HG02970 (cell line): ENCODE measurements around the gene FUZ.

Experiments
- ATAC-seq: cut with Tn5 transposase; IDR thresholded peaks from one replicate; pipeline ENCODE4 v1.9.1; 2021; ENCODE audit warnings: mild to moderate bottlenecking, moderate library complexity, moderate number of reproducible peaks; ENCODE audit not compliant: unreplicated experiment, low FRiP score

Gene FUZ, protein sequence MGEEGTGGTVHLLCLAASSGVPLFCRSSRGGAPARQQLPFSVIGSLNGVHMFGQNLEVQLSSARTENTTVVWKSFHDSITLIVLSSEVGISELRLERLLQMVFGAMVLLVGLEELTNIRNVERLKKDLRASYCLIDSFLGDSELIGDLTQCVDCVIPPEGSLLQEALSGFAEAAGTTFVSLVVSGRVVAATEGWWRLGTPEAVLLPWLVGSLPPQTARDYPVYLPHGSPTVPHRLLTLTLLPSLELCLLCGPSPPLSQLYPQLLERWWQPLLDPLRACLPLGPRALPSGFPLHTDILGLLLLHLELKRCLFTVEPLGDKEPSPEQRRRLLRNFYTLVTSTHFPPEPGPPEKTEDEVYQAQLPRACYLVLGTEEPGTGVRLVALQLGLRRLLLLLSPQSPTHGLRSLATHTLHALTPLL

DNA sequence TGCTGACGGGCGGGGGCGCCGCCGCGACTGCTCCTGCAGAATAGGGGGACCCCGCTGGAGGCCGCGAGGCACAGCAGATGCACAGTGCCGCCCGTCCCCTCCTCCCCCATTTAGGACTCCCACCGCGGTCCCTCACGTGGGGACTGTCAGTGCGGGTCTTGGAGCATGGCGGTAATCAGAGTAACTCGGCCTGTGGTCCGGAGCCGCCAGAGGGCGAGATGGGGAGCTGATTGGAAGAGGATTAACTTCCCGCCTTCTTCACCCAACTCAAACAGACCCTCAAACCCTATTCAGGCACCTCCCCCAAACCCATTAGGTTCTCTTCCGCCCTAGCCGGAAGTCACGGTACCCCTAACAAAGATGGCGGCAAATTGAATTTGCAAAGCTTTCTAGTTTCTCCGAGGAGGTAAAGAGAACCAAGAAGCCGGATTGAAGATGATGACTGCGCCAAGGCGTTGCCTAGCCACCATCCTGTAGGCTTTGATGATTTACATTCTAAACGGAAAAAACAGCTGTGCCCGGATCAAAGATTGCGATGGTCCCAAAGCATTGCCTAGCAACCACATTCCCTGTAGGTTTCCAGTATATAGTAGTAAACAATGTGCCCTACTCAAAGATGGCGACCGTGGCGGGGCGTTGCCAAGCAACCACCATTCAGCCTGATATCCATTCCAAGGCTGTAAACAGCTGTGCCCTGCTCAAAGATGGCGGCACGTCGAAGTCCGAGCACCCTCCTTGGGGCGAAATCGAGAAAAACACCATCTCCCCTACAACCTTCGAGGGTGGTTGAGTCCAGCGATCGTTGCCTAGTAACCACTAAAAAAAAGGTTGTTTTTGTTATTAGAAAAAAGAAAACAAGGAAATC, at the start of gene FUZ:
TSS of gene FUZ (minus strand) at position 296 of the 865 bp plus-strand sequence. CDS start at position 110, 186 bp downstream.
- ATAC-seq, result no peak

DNA sequence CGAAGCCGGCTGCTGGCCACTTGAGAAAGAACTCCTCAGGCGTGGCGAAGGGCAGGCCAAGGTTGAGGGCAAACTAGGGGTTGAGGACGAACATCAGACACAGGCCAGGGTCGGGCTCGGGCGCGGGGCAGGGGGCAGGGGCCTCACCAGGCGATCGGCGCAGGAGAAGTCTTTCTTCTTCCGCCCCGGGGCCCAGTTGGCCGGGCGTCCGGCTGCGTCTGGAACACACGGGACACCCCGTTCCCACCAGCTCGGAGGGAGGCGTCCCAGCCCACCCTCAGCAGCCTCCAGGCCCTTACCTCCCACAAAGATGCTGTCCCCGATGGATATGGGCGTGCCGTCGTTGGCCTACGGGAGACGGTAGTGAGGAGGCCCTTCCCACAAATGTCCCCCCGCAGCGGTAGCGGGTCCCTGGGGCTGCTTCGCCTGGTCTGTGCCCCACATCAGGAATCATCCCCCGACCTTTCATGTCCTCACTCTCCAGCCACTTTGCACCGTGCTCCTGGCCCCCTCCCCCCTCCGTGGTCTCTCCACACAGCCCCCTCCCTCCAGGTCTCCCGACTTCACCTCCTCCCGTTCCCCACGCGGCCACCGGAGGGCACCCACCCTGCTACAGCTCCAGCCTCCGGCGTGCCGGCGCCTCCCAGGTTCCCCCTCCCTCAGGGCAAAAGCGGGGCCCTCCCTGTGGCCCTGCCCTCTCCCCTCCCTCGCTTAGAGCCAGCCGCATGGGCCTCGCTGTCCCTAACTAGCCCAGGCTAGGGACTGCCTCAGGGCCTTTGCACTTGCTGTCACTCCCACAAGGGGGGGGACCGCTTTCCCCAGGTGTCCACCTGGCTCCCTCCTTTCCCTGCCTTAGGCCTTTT, 49.5 kb upstream of the FUZ start:
- ATAC-seq, result no peak

DNA sequence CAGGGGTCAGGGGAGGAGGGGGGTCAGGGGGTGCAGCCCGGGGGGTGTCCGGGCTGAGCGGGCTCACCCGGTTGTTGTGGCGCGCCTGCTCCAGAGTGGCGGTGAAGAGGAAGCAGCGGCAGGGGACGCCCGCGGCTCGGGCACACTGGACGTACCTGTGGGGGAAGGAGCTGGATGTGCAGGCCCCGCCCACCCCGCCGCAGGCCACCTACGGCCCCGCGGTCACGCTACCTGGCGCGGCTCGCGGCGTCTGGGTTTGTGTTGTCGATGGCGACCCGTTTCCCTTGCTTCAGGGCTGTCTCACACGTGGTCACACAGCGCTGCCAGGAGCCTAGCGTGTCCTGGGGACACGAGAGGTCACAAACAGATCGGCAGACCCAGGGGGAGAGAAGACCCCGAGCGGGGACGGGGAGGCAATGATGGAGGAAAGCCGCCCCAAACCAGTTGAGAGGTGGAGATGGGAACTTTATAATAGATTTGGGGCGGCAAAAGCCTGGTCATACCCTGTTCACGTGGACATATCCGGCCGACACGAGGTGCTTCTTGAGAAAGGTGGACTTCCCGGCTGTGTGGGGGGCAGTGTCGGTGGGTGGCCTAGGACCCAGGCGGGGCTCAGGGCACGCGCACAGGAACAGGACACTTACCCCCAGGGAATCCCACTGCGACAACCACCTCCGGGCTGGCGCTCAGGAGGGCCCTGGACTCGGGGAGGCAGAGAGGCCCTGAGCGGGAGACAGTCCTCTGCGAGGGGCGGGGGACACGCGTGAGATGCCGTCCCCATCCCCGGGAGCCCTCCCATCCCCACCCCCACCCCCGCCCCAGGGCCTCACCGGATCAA, 48.7 kb upstream of the FUZ start:
- ATAC-seq, result no peak

DNA sequence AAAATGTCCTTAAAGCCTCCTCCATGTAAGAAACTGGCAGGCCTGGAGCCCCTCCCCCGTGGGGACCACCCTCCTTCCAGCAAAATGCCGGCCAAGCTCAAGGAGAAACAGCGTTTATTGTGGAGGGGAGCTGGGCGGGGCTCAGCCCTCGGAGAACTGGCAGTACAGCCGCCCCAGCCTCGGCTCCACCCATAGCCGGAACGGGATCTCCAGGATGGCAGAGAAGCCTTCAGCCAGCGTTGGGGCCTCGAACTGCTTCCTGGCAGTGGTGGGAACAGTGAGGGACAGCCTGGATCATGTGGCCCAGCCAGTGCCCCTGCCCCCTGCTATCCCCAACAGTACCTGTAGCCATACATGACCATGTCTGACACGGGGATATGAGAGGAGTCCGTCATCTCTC, 48.0 kb upstream of the FUZ start:
- no peak for ATAC-seq

DNA sequence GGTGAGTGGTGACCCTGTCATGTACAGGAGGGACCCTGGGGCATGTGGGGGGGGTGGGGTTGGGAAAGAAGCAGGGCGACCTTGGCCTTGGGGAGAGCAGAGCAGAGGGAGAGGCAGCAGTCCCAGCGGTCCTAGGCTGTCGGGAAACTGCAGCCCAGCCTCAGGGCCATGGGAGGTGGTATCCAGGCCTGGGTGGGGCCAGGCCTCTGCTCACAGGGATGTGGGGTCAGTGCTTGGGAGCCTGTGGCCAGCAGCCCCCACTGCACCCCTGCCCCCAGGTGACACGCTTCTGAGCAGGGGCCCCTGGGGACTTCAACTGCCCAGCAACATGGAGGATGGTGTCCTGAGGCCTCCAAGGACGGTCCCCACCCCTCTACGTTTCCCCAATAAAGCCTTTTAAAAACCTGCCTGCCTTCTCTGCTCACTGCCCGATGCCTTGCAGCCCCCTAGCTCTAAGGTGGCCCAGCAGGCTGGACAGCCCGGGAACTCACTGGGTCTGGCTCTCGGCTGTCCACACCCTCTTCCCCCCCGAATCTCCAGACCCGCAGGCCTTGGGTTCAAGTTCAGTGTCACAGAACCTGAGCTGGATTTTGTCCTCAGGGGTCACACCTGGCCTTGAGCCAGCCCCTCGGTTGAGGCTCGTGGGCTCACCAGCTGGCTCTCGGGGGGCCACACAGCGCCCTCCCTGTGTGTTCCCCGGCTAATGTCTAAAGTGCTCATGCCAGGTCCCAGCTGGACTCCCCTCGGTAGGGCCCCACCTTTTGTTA, 47.4 kb upstream of the FUZ start:
- ATAC-seq, result no peak

DNA sequence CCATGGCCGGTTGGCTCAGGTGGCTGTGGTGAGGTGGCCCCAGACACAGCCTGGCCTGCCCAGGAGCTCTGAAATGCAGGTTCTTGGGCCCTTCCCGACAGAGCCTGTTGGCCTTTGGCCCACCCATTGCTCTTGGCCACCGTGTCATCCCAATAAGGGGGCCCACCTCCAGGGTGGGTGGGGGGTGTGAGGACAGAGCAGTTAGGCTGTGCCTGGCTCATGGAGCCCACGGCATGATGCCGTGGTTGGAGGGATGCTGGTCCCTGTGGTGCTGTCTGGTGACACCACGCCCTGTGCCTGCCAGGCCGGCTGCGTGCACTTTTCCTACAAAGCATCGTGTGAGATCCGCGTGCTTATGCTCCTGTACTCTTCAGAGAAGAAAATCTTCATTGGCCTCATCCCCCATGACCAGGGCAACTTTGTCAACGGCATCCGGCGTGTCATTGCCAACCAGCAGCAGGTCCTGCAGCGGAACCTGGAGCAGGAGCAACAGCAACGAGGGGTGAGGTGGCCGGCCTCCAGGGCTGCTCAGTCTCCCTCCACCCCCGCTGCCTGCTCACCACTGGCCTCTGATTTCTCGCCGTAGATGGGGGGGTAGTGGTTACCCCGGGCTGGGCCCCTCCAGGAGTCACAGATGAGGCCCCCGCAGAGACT, 46.7 kb upstream of the FUZ start:
- no peak for ATAC-seq

DNA sequence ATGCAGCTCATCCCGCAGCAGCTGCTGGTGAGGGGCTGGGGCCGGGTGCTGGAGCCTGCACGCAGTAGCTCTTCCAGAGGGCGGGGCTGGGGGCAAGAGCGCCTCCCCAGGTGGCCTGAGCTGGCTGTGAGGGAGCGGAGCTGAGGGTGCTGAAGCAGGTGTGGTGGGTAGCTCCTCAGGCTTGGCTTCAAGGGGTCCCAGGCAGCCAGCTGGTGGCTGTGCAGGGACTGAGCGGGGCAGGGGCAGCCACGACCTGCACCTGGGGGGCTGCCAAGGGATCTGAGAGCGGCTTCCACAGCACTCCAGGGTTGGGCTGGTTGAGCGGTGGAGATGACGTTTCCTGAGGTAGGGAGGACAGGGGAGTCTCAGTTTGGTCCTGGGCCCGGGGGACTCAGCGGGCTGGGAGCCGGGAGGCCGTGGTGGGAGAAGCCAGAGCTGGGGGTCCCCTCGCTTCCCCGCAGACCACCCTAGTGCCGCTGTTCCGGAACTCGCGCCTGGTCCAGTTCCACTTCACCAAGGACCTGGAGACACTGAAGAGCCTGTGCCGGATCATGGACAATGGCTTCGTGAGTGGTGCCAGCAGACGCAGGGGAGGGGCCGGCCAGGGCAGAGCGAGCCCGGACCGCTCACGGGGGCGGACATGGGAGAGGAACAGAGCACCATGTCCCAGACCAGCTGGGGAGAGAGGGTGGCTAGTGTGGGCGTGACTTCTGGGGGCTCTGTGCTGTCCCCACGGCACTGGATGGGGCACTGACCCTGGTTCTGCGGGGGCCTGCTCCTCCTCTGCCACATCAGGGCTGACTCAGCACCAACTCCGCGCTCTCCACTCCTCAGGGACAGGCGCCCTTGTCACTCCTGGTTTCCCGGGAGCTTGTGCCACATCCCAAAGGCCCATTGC, 45.2 kb upstream of the FUZ start:
- ATAC-seq, result no peak

DNA sequence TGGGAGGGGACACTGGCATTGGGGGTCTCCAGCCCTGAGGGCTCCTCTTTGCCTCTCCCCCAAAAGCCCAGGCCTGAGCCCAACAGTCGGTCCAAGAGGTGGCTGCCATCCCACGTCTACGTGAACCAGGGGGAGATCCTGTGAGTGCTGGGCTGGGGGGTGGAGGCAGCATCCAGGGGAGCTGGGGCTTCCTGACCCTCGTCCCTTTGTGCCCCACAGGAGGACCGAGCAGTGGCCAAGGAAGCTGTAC, 44.7 kb upstream of the FUZ start:
- no peak for ATAC-seq

DNA sequence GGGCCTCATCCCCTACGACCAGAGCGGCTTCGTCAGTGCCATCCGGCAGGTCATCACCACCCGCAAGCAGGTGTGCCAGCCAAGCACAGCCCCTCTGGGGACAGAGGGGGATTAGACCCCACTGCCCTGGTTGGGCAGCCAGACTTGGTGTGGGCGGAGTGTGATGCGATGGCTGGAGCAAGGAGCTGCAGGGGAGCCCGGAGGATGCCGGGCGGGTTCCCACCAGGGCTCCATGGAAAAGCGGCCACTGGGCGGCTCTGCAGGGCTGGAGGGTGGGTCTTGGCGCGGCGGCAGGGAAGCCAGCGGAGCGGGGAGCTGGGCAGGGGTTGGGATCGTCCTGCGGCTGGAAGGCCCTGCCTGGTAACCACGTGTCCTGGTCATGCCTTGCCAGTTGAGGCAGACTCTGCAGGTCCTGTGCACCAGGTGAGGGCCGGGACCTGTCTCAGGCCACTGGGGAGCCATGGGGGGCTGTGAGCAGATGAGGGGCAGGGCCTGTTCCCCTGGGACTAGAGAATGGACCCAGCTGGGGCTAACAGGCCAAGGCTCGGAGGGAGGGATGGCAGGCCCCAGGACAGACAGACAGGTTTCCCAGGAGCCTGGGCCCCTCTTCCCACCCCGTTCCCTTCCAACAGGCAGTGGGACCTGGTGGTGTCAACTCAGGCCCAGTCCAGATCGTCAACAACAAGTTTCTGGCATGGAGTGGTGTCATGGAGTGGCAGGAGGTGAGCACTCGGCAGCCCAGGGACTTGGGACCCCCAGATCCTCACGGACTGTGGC, 44.2 kb upstream of the FUZ start:
- no peak for ATAC-seq

DNA sequence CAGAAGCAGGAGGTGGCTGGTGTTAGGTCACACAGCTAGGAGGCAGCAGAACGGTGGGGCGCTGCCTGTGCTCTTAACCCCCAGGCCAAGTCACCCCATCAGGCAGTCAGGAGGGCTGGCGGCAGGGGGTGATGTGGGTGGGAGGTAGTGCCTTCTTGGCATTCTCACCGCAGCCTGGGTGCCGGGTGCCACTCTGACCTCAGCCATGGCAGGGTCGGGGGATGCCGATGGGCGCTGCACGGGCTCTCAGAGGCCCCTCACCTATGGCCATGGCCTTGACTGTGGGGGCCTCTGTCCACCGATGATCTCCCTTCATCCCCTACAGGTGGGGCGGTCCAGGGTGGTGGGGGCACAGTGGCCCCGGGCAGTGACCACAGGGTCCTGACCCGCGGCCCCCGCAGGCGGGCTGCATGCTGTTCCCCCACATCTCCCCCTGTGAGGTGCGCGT, 43.5 kb upstream of the FUZ start:
- ATAC-seq, result no peak

DNA sequence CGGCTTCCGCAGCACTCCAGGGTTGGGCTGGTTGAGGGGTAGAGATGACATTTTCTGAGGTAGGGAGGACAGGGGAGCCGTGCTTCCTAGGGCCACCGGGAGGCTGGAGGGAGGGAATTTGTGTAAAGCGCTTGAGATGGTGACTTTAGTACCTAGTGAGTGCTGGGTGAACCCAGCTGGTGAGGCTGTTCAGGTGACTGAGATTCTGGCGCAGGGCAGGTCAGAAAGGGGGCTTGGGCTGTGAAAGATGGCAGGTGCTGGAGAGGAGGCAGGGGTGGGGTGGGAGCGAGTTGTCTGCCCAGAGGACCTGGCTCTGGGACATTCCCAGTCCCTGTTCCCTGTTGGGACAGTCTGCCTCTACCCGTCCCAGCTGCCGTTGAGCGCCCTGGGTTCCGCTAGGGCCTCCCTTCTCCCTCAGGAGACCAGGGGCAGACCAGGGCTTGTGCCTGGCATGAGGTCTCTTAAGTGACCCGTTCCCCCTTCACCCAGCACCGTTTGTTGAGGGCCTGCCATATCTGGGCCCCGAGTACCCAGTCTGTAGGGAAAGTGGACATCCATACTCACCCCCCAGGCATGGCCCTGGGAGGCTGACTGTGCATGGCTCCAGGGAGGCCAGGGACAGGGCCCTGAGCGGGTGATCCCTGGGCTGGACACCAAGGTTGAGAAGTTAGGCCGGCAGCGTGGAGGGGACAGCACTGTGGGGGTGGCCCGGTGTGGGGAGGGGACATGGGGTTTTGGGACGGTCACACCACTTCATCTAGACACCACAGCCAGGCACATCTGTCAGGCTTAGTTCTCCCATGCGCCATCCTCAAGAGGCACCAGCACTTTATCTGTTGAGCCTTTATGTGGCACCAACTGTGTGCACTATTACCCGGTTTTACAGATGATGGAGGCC, 42.8 kb upstream of the FUZ start:
- no peak for ATAC-seq

DNA sequence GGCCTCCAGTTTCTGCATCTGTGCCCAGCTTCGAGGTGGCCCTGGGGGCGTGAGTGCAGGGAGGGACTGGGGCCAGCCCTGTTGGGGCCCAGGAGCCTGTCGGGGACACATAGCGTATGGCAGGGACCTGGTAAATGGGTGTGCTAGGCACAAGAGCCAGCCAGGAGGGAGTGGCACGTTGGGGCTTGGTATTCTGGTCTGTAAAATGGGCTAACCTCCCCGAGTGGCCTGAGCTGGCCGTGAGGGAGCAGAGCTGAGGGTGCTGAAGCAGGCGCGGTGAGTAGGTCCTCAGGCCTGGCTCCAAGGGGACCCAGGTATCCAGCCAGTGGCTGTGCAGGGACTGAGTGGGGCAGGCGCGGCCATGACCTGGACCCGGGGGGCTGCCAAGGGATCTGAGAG, 42.2 kb upstream of the FUZ start:
- no peak for ATAC-seq

DNA sequence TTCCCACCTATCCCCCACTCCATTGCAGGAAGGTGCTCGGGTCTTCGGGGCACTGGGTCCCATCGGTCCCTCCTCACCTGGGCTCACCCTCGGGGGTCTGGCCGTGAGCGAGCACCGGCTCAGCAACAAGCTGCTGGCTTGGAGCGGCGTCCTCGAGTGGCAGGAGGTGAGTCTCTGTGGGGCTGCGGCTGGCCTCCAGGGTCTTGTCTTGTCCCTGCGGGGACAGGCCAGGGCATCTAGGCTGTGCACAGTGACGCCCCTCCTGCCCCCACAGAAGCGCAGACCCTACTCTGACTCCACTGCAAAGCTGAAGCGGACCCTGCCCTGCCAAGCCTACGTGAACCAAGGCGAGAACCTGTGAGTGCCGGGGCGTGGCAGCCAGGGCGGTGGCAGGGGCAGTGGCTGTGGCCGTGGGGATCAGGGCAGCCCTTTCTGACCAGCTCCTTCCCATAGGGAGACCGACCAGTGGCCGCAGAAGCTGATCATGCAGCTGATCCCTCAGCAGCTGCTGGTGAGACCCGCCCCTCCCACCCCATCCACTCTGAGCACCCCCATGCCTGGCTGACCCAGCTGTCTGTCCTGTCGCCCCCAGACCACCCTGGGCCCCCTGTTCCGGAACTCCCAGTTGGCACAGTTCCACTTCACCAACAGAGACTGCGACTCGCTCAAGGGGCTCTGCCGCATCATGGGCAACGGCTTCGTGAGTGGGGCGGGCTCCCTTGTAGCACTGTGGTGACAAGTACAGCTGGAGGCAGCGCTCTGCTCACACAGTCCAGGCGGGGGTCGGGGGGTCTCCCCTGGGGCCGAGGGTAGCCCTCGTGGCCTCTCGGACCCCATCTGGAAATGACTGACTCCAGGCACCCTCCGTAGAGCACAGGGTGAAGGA, 41.5 kb upstream of the FUZ start:
- no peak for ATAC-seq

DNA sequence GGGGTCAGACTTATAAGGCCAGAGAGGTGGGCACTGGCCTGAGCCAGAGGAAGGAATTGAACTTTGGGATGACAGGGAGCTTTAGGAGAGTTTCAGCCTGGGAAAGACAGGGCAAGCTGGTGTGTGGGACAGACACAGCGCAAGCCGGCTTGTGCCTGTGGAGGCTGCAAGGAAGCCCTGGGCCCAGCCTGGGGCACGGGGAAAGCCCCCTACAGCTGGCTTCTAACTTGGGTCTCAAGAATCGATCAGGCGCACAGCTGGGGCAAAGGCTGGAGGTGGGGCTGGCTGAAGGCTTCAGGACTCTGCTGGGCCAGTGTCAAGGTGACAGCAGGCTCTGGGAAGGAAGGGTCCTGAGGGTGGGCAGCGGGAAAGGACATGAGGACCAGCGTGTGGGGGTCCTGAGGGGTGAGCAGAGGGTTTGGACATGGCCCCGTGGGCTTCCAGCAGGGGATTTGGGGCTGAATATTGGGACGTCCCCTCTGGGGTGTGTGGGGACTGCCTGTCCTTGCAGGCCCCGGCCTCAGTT, 40.8 kb upstream of the FUZ start:
- ATAC-seq, result no peak

DNA sequence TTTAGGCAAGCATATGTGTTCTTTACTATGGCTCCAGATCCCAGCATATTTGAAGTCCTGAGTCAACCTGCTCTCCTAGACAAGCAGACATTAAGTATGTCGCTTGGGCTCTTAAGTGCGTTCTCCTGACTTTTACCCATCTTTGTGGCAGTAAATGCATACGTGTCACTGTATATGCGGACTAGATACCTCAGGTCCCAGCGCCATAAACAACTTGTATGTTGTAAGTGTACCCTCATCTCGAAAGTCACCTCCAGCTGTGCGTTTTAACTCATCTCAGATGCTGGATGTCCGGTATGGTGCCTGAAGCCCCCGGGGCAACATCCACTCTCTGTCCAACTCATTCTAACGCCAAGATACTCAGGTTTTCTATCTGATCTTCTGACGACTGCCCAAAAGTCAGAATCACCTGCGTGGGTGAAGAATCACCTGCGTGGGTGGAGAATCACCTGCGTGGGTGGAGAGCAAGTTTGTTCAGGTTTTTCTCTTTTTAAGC, 39.6 kb upstream of the FUZ start:
- ATAC-seq, result no peak
